AG10803 (cell line): ENCODE measurements around the gene POU2F3.

ENCODE experiments used
- DNase-seq: peaks from one replicate; pipeline ENCODE4 v3.0.0; 2010; ENCODE audit warnings: low read depth
- H3K4me3 ChIP-seq: 2 replicates; pipeline ENCODE4 v1.5.1; 2011; ENCODE audit warnings: mild to moderate bottlenecking, low read length, control low read depth
- TF ChIP-seq, protein P1 (sequence below): conservative IDR thresholded peaks from 2 replicates; pipeline ENCODE4 v1.5.1; 2011; ENCODE audit warnings: mild to moderate bottlenecking, low read length, control low read depth, inconsistent platforms

The POU2F3 gene

DNA sequence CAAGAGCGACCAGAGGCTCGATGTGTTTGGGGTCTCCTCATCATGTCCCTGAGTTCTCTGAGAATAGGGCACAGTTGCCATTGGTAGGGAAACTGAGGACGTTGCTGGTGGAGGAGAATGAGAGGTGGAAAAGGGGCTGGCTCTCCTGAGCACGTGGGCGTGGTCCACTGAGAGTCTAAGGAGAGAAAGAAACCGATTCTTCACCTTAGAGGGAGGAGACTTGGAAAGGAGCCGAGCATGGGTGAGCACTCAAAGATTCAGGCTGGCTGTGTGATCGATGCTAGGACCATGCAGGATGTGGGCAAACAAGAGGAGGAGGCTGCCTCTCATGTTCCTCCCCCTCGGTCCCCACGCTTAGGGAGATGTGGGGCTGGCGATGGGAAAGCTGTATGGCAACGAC is 65.3 kb downstream of the POU2F3 start:
- H3K4me3 ChIP-seq, result no peak overlapping the region
- TF ChIP-seq, protein P1, sequence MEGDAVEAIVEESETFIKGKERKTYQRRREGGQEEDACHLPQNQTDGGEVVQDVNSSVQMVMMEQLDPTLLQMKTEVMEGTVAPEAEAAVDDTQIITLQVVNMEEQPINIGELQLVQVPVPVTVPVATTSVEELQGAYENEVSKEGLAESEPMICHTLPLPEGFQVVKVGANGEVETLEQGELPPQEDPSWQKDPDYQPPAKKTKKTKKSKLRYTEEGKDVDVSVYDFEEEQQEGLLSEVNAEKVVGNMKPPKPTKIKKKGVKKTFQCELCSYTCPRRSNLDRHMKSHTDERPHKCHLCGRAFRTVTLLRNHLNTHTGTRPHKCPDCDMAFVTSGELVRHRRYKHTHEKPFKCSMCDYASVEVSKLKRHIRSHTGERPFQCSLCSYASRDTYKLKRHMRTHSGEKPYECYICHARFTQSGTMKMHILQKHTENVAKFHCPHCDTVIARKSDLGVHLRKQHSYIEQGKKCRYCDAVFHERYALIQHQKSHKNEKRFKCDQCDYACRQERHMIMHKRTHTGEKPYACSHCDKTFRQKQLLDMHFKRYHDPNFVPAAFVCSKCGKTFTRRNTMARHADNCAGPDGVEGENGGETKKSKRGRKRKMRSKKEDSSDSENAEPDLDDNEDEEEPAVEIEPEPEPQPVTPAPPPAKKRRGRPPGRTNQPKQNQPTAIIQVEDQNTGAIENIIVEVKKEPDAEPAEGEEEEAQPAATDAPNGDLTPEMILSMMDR, result no peak
- no peak for DNase-seq

DNA sequence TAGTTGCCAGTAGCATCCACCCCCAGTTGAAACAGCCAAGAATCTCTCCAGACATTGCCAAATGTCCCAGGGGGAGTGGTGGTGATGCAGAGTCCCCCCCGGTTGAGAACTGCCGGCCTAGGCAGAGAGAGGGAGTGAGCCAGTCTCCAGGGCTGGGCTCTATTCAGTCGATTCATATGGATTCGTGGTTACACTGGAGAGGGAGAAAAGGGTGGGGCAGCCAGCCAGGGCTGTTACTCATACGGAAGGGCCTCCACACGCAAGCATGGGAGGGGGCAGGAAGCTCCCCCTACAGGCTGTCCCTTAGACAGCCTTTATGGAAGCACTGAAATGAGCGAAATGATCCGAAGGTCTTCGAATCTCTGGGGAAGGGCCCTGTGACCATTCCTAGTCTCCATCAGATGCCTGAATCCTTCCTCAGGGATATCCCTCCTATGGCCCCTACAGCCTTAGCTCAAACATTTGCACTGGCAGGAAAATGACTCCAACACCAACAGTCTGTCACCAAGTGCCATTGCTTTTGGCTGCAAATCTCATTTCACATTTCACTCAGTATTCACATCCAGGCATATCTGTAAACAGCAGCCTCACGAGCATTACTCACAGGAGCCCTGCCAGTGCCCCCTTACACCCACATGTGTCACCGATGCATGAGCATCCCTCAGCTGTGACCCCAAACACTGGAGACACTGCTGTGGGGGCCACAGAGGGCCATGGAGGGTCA is 66.7 kb downstream of the POU2F3 start:
- H3K4me3 ChIP-seq, result no peak overlapping the region
- peak; percentile 92 for DNase-seq
- TF ChIP-seq, protein P1, result peak; percentile 71

DNA sequence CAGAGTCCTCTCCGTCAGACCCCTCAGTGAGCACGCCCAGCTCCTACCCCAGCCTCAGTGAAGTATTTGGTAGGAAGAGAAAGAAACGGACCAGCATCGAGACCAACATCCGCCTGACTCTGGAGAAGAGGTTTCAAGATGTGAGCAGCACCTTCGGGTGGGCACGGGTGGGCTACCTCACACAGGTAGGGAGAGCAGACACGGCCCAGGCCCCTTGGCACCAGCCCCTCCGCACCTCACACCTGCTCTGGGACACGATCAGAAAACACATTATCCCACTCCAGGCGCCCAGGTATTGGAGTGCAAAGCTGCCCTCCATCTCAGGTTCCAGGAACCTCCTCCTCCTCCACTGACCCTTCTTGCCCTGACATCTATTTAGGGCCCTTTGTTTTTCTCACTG is 67.5 kb downstream of the POU2F3 start:
- no peak for DNase-seq
- H3K4me3 ChIP-seq, result no peak overlapping the region
- TF ChIP-seq, protein P1, result no peak

DNA sequence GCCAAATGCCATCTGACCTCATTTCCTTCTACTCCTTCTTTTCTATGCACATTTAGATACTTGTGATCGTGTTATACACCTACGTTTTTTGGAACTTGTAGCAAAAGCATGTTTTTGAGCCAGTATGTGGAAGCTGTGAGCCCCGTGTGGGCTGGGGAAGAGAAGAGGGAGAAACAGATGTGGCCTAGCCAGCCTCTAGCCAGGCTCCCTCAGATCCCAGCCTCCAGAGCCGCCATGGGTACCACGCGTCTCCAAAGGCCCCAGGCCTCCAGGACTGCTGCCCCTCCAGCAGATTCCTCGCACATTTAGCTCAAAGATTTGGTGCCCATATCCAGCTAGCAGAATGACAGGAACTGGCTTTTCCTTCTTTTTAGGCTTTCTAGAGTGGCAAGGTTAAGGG is 68.1 kb downstream of the POU2F3 start:
- DNase-seq, result no peak
- TF ChIP-seq, protein P1, result no peak
- no peak overlapping the region for H3K4me3 ChIP-seq

DNA sequence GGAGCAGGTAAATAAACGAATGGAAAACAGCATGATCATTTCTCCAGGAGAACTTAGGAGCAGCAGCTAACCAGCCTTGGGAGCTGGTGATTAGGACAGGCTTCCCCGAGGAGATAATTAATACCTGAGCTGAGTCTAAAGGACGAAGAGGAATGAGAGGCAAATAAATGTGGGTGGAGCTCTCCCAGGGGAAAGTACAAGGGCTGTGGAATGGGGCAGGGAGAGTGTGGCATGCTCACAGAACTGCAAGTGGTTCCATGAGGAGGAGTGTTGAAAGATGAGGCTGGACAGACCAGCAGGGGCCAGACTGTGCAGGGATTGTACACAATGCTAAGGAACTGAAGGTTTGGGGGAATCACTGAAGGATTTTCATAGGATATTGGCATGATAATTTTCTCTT is 70.9 kb downstream of the POU2F3 start:
- no peak overlapping the region for H3K4me3 ChIP-seq
- DNase-seq, result no peak
- TF ChIP-seq, protein P1, result no peak

DNA sequence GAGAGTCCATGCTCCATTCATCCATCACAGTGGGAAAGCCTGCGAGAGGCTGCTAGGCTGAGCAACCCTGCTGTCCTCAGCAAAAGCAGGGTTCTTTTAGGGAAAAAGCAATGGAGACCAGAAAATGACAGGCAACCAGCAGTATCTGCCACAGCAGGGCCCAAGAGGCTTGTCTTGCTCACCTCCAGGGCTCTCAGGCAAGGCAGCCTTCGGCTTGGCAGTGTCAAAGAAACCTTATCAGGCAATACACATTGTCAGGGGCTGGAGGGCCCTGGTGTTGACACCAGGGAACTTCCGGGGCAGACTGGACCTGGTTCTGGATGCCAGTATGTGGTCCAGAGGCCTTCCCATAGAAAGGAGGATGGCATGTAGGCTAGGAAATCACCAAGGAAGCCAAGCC is 74.9 kb downstream of the POU2F3 start:
- no peak overlapping the region for H3K4me3 ChIP-seq
- TF ChIP-seq, protein P1, result no peak
- DNase-seq, result no peak

DNA sequence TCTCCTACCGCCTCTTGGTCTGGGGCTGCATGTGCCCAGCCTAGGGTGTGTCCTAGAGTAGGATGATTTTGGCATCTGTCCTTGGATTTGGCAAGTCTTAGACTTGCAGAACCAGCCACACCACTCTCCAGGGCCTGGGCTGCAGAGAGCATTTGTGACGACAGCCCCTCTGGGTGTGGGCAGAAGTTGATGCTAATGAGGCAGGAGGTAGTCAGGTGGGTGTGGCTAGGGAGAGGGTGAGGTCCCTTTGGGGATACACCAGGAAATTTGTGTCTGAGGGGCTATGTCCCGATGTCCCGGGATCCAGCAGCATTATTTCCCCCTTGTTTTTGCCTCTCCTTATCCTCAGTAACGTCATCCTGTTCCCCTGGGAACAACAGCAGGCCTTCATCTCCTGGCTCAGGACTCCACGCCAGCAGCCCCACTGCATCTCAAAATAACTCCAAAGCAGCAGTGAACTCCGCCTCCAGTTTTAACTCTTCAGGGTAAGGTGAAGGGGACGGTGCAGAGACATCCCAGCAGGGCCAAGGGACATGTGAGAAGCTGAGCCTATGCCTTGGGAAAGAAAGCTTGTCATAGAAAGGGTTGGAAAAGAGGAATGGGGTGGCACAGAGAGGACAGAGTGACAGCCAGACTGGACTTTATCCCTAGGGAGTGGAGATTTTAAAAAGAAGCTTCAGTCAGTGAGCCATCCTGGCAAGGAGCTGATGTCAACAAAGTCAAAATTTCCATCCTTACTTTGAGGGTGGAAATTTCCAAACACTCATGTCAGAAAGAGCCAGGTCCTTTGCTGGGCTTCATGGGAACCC is 77.1 kb downstream of the POU2F3 start:
- no peak overlapping the region for H3K4me3 ChIP-seq
- TF ChIP-seq, protein P1, result no peak
- DNase-seq, result peak; percentile 43
